PC-3 (cell line): Measurements from ENCODE around the gene DSG1. TPM values are rescaled to one million over a fixed set of nuclear protein-coding genes. Genes with fewer than 3 reads are reported as not detected.

Experiments used
- ATAC-seq: fragments of 200-7000 bp; cut with Tn5 transposase; 2 replicates; pipeline ENCODE4 v1.9.1; 2020; ENCODE audit warnings: mild to moderate bottlenecking, moderate library complexity
- BruUV-seq: library from RNA; stranded (reverse); fragments of 400-500 nt; replicated peaks from 2 replicates; lab custom pipeline; 2021; lab: Mats Ljungman, UMichigan
- CTCF ChIA-PET: fragments of 300-600 bp; sonication (Branson Sonifier 250); formaldehyde crosslinking; loops from one replicate; lab custom pipeline; 2022; ENCODE audit warnings: antibody characterized with exemption; lab: Charles Lee
- POLR2A ChIA-PET: fragments of 300-600 bp; sonication (Branson Sonifier 250); formaldehyde crosslinking; loops from one replicate; lab custom pipeline; 2022; ENCODE audit warnings: antibody characterized with exemption; ENCODE audit not compliant: unreplicated experiment; lab: Charles Lee
- DNase-seq: peaks from one replicate; pipeline ENCODE4 v3.0.0-alpha.2; 2015
- H2AFZ ChIP-seq: fragments of 300-600 bp; sonication (generic); 2 replicates; pipeline ENCODE4 v1.6.0; 2016; ENCODE audit warnings: antibody characterized with exemption, low read length
- H3F3A ChIP-seq: fragments of 300-600 bp; sonication (generic); one replicate; pipeline ENCODE4 v1.6.0; 2017; ENCODE audit warnings: antibody characterized with exemption, low read length, control low read depth, mild to moderate bottlenecking; ENCODE audit not compliant: unreplicated experiment
- H3K27ac ChIP-seq: fragments of 300-600 bp; sonication (generic); 2 replicates; pipeline ENCODE4 v1.5.1; 2016; ENCODE audit warnings: mild to moderate bottlenecking, low read length
- H3K27me3 ChIP-seq: fragments of 300-600 bp; sonication (generic); 2 replicates; pipeline ENCODE4 v1.6.1; 2016; ENCODE audit warnings: low read length, mixed read lengths
- H3K36me3 ChIP-seq: fragments of 300-600 bp; sonication (generic); 2 replicates; pipeline ENCODE4 v1.6.1; 2016; ENCODE audit warnings: low read depth, mixed run types, low read length, mixed read lengths
- H3K4me1 ChIP-seq: fragments of 300-600 bp; sonication (generic); 2 replicates; pipeline ENCODE4 v1.5.1; 2016; ENCODE audit warnings: low read length; ENCODE audit not compliant: insufficient read depth
- H3K4me2 ChIP-seq: fragments of 300-600 bp; sonication (generic); 2 replicates; pipeline ENCODE4 v1.6.0; 2016; ENCODE audit warnings: low read length
- H3K4me3 ChIP-seq: fragments of 300-600 bp; sonication (generic); 2 replicates; pipeline ENCODE4 v1.5.1; 2016; ENCODE audit warnings: mild to moderate bottlenecking, low read length, mixed read lengths
- H3K79me2 ChIP-seq: fragments of 300-600 bp; sonication (generic); 2 replicates; pipeline ENCODE4 v1.6.1; 2017; ENCODE audit warnings: low read length, mixed read lengths
- H3K9ac ChIP-seq: fragments of 300-600 bp; sonication (generic); 2 replicates; pipeline ENCODE4 v1.6.0; 2016; ENCODE audit warnings: mild to moderate bottlenecking, low read length
- H3K9me2 ChIP-seq: fragments of 300-600 bp; sonication (generic); replicated peaks from 2 replicates; pipeline ENCODE4 v1.6.1; 2016; ENCODE audit warnings: mixed run types, low read length, mixed read lengths
- H3K9me3 ChIP-seq: fragments of 300-600 bp; sonication (generic); 2 replicates; pipeline ENCODE4 v1.6.1; 2016; ENCODE audit warnings: low read length, mixed read lengths
- H4K20me1 ChIP-seq: fragments of 300-600 bp; sonication (generic); 2 replicates; pipeline ENCODE4 v1.6.1; 2016; ENCODE audit warnings: low read length, mixed read lengths
- EZH2 ChIP-seq: fragments of 300-600 bp; sonication (generic); IDR thresholded peaks from one replicate; pipeline ENCODE4 v1.6.1; 2017; ENCODE audit warnings: antibody characterized with exemption, mild to moderate bottlenecking, low read length; ENCODE audit not compliant: unreplicated experiment
- EZH2phosphoT487 ChIP-seq: fragments of 300-600 bp; sonication (generic); IDR thresholded peaks from 2 replicates; pipeline ENCODE4 v1.6.1; 2018; ENCODE audit warnings: mild to moderate bottlenecking, antibody characterized with exemption, low read length, borderline replicate concordance
- intact Hi-C: fragments of 100-400 bp; cut with micrococcal nuclease; formaldehyde crosslinking; loops from 2 replicates; pipeline ENCODE4 v1.9.0; 2023
- total RNA-seq: library from RNA; depleted of rRNA; stranded (reverse); fragments of >200 nt; gene quantifications from 2 replicates; pipeline ENCODE4 v1.2.3, GENCODE V29; 2014; rRNA removed
- TF ChIP-seq, protein P1 (sequence below): fragments of 300-600 bp; sonication (generic); conservative IDR thresholded peaks from 2 replicates; pipeline ENCODE4 v1.5.1; 2017; ENCODE audit warnings: antibody characterized with exemption, low read depth, mild to moderate bottlenecking, low read length

DSG1 gene
- total RNA-seq, 1 experiment from 2014 or later: not detected

DNA sequence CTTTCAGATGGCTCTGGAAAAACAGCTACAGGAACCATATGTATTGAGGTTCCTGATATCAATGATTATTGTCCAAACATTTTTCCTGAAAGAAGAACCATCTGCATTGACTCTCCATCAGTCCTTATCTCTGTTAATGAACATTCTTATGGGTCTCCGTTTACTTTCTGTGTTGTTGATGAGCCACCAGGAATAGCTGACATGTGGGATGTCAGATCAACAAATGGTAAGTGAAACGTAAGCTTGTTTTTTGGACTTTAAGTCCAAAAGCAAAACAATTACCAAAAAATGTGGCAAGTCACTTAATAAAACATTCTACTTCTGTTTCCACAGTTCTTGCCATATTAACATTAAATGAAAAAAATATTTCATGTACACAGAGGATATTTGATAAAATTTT, 85.4 kb downstream of the DSG1 start:
- no peak overlapping the region for H3K27ac ChIP-seq
- no peaks in the 10 kb centered on the region for H3K27me3 ChIP-seq
- H3K9ac ChIP-seq: no peak overlapping the region
- H3F3A ChIP-seq: no peaks in the 10 kb centered on the region
- no peaks in the 10 kb centered on the region for H3K36me3 ChIP-seq
- POLR2A ChIA-PET: no interaction called here
- no peaks in the 10 kb centered on the region for H3K9me2 ChIP-seq
- no peaks in the 10 kb centered on the region for H3K79me2 ChIP-seq
- intact Hi-C loops: loop anchor here (10.0 kb wide), 2 partner anchors 199 to 389 kb away; no protein-coding TSS in a partner anchor
- ATAC-seq (no peak), DNase-seq (no peak)
- TF ChIP-seq, protein P1, sequence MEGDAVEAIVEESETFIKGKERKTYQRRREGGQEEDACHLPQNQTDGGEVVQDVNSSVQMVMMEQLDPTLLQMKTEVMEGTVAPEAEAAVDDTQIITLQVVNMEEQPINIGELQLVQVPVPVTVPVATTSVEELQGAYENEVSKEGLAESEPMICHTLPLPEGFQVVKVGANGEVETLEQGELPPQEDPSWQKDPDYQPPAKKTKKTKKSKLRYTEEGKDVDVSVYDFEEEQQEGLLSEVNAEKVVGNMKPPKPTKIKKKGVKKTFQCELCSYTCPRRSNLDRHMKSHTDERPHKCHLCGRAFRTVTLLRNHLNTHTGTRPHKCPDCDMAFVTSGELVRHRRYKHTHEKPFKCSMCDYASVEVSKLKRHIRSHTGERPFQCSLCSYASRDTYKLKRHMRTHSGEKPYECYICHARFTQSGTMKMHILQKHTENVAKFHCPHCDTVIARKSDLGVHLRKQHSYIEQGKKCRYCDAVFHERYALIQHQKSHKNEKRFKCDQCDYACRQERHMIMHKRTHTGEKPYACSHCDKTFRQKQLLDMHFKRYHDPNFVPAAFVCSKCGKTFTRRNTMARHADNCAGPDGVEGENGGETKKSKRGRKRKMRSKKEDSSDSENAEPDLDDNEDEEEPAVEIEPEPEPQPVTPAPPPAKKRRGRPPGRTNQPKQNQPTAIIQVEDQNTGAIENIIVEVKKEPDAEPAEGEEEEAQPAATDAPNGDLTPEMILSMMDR: no peak
- TF ChIP-seq EZH2phosphoT487 (no peak), EZH2 (no peak)
- BruUV-seq: no TSS peak
- H3K4me2 ChIP-seq: no peak overlapping the region
- no peak overlapping the region for H3K4me3 ChIP-seq
- H3K9me3 ChIP-seq: no peaks in the 10 kb centered on the region
- CTCF ChIA-PET: no interaction called here
- H3K4me1 ChIP-seq: peaks cover 28% of the 10 kb centered on the region
- no peaks in the 10 kb centered on the region for H4K20me1 ChIP-seq
- no peak overlapping the region for H2AFZ ChIP-seq

Other genes with a start within 250 kb of the DSG1 start
- 4.8 and 6.9 TPM in 2 replicates for gene DSC2, start 215.7 kb upstream of the DSG1 start, total RNA-seq
- not detected in 2 replicates for gene DSC1, start 155.3 kb upstream of the DSG1 start, total RNA-seq
- gene DSG4, start 58.6 kb downstream of the DSG1 start, total RNA-seq: 0.04 TPM in 1 of 2 replicates, not detected in the other
- not detected in 2 replicates for gene DSG3, start 129.6 kb downstream of the DSG1 start, total RNA-seq
- gene DSG2, start 180.0 kb downstream of the DSG1 start, total RNA-seq: 17.2 and 21.1 TPM in 2 replicates